Thoracic aorta (tissue), 2 donors: ENCODE results near the gene TAAR6. TPM values are rescaled to one million over a fixed set of nuclear protein-coding genes. Genes with fewer than 3 reads are reported as not detected.
"Not testable (repeated sequence)": the region's sequence is repeated elsewhere in the genome, so short reads cannot be mapped to it uniquely, and the experiment has no call there.

Experiments used
- ATAC-seq: fragments of 150-250 bp; one replicate; pipeline ENCODE4 v1.8.0; 2017; ENCODE audit warnings: low read depth; ENCODE audit not compliant: insufficient number of reproducible peaks, low FRiP score
- DNase-seq: peaks from one replicate; pipeline ENCODE4 v3.0.0-alpha.2; 2020; ENCODE audit warnings: low spot score
- H3K27ac ChIP-seq, 2 donors: fragments of 200-600 bp; sonication (generic); 1 replicate in 1 of 2; 2 replicates in 1 of 2; pipeline ENCODE4 v1.5.1; 2016; ENCODE audit warnings: mild to moderate bottlenecking in 2 of 2, moderate library complexity in 2 of 2
- H3K27me3 ChIP-seq: fragments of 200-600 bp; sonication (generic); replicated peaks from 2 replicates; pipeline ENCODE4 v1.6.0; 2016; ENCODE audit warnings: mild to moderate bottlenecking; ENCODE audit not compliant: insufficient read depth
- H3K36me3 ChIP-seq: fragments of 200-600 bp; sonication (generic); one replicate; pipeline ENCODE4 v1.5.1; 2016
- H3K4me1 ChIP-seq, 2 donors: fragments of 200-600 bp; sonication (generic); 1 replicate in 1 of 2; 2 replicates in 1 of 2; pipeline versions ENCODE4 v1.5.1 to v1.6.0; 2016; ENCODE audit warnings: low read depth in 2 of 2, mild to moderate bottlenecking in 1 of 2; ENCODE audit not compliant: control insufficient read depth in 1 of 2
- H3K4me3 ChIP-seq: fragments of 200-600 bp; sonication (generic); 2 replicates; pipeline ENCODE4 v1.5.1; 2016; ENCODE audit warnings: mild to moderate bottlenecking
- H3K9me3 ChIP-seq: fragments of 200-600 bp; sonication (generic); 2 replicates; pipeline ENCODE4 v1.5.1; 2016
- total RNA-seq, 2 donors: library from RNA; depleted of rRNA; stranded (reverse); fragments of >200 nt; gene quantifications; one replicate each; pipeline versions ENCODE4 v1.1.0 to v1.2.3, GENCODE V29; 2016
- TF ChIP-seq, protein P1 (sequence below): fragments of 200-600 bp; sonication (generic); IDR thresholded peaks from one replicate; pipeline ENCODE4 v1.5.1; 2019; ENCODE audit warnings: antibody characterized with exemption

The TAAR6 gene
- total RNA-seq, 2 donors from 2014 or later: not detected

DNA sequence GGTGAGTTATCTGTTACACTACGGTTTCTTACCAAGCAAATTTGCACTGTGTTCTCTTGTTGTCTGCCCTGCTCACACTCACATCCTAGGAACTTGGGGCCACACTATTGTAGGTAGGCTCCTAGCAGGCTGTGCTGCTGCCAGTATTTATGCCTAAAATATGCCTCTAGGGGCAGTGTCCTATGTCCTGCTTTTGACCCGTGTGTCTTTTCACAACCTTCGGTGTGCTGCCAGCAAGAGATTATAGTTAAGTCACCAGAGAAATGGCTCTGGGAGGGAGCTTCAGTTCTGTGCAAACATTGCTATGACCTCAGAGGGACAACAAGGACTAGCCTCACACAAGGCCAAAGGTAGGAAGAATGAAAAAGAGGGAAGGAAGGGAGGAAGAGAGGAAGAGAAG is 28.4 kb downstream of the TAAR6 start:
- Histone ChIP-seq H3K4me3 (no peak overlapping the region), H3K4me1 (no peaks in the 10 kb centered on the region), H3K9me3 (no peaks in the 10 kb centered on the region), H3K27me3 (no peaks in the 10 kb centered on the region), H3K27ac (no peak overlapping the region), H3K36me3 (no peaks in the 10 kb centered on the region)
- ATAC-seq (no peak), DNase-seq (no peak)
- TF ChIP-seq, protein P1, sequence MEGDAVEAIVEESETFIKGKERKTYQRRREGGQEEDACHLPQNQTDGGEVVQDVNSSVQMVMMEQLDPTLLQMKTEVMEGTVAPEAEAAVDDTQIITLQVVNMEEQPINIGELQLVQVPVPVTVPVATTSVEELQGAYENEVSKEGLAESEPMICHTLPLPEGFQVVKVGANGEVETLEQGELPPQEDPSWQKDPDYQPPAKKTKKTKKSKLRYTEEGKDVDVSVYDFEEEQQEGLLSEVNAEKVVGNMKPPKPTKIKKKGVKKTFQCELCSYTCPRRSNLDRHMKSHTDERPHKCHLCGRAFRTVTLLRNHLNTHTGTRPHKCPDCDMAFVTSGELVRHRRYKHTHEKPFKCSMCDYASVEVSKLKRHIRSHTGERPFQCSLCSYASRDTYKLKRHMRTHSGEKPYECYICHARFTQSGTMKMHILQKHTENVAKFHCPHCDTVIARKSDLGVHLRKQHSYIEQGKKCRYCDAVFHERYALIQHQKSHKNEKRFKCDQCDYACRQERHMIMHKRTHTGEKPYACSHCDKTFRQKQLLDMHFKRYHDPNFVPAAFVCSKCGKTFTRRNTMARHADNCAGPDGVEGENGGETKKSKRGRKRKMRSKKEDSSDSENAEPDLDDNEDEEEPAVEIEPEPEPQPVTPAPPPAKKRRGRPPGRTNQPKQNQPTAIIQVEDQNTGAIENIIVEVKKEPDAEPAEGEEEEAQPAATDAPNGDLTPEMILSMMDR: no peak

DNA sequence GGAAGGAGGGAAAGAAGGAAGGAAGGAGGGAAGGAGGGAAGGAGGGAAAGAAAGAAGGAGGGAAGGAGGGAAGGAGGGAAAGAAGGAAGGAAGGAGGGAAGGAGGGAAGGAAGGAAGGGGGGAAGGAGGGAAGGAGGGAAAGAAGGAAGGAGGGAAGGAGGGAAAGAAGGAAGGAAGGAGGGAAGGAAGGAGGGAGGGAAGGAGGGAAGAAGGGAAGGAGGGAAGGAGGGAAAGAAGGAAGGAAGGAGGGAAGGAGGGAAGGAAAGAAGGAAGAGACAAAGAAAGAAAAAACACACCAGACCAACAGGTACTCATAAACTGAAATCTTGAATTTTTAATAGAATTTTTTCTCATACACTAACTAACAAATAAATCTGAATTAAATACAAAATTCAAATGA is 30.8 kb downstream of the TAAR6 start:
- H3K27me3 ChIP-seq, DNase-seq, ATAC-seq, H3K4me3 ChIP-seq, H3K9me3 ChIP-seq, H3K27ac ChIP-seq, H3K4me1 ChIP-seq, H3K36me3 ChIP-seq: not testable (repeated sequence)

DNA sequence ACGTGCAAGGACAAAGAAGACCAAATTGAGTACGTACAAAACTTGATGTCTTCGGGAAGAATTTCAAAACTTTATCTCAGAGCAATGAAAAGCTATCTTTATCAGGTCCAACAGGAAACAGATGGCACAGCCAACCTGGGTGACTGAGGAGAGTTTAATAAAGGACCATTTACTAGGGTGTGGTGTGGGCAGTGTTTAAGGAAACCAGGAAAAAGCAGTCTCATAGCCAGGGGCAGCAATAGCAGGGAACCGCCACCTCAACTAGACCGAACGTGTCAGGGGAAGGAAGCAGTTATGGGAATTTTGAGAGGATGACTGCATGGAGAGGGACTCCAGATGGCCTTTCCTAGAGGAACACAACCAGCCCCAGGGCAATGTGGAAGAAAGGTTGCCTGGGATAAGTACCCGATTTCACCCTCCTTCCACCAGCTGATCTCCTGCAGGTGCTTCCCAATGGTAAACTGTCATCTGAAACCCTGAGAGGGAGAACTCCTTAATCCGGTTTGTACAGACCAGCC is 34.6 kb downstream of the TAAR6 start:
- no peak overlapping the region for H3K27ac ChIP-seq
- ATAC-seq (no peak), DNase-seq (no peak)
- H3K4me1 ChIP-seq: no peaks in the 10 kb centered on the region
- H3K9me3 ChIP-seq: no peaks in the 10 kb centered on the region
- H3K27me3 ChIP-seq: no peaks in the 10 kb centered on the region
- H3K36me3 ChIP-seq: no peaks in the 10 kb centered on the region
- TF ChIP-seq, protein P1: no peak
- H3K4me3 ChIP-seq: no peak overlapping the region

DNA sequence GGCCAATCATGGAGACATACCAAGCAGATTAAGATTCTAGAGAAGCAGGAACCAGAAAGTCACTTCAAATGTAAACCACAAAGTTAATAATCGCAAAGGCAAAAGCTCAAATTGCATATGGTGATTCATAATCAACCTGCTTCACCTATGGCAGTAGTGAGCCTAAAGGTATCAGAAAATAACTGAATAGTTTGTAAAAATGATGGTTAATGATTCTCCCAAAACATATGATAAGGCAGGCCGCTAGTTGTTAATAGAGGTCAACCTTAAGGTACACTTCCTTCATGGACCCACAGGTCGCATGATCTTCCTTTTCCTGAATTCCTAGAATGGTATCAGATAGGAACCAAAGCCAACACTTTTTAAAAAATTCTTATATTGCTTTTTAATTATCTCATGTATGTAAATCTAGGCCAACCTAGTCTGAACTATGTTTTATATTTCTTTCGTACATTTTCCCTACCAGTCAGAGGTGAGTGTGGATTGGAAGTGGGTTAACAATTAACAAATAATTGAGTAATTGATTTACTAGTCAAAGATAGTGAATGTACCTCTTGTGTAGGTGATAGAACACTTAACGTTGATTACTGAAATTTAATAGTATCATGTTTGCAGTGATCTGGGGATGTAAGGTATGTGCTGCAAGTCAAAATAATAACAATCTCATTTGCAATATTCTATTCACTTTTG is 37.6 kb downstream of the TAAR6 start:
- DNase-seq: no peak
- no peak overlapping the region for H3K4me3 ChIP-seq
- no peak for ATAC-seq
- H3K4me1 ChIP-seq: no peaks in the 10 kb centered on the region
- H3K27ac ChIP-seq: no peak overlapping the region
- H3K36me3 ChIP-seq: no peaks in the 10 kb centered on the region
- no peaks in the 10 kb centered on the region for H3K27me3 ChIP-seq
- no peaks in the 10 kb centered on the region for H3K9me3 ChIP-seq
- TF ChIP-seq, protein P1: no peak

DNA sequence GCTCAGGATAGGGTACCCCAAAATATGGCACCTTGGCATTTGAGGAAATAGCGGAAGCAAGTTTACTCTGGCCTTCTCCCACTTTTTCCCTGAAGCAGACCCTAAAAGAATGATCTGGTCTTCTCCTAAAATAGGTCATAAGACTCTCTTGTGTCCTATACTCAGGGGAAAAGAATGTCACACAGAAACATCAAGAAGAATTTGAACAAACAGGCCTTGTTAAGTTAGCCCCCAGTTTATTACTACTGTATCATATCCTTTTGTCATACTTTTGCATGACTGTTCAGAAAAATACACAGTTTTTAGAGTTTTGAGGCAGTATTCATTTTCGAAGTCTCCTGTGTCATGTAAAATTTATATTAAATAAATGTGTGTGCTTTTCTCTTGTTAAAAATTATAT is 41.5 kb downstream of the TAAR6 start:
- DNase-seq (no peak), ATAC-seq (no peak)

More for the DNA sequence above, 41.5 kb downstream of the TAAR6 start:
- TF ChIP-seq, protein P1: no peak
- H3K4me1 ChIP-seq: no peaks in the 10 kb centered on the region
- H3K27me3 ChIP-seq: no peaks in the 10 kb centered on the region
- H3K36me3 ChIP-seq: no peaks in the 10 kb centered on the region
- no peak overlapping the region for H3K4me3 ChIP-seq
- no peak overlapping the region for H3K27ac ChIP-seq
- no peaks in the 10 kb centered on the region for H3K9me3 ChIP-seq
